HEK293T (cell line): ENCODE data around the gene TSPOAP1.

Source experiments
- CTBP1 ChIP-seq: fragments of 450-650 bp; IDR thresholded peaks from 2 replicates; pipeline ENCODE4 v1.6.1; 2016; ENCODE audit warnings: borderline replicate concordance
- FOXK2 ChIP-seq: fragments of 450-650 bp; IDR thresholded peaks from 2 replicates; pipeline ENCODE4 v1.6.1; 2016; ENCODE audit warnings: mild to moderate bottlenecking
- FOXM1 ChIP-seq: fragments of 450-650 bp; IDR thresholded peaks from 2 replicates; pipeline ENCODE4 v1.6.1; 2017; ENCODE audit warnings: mild to moderate bottlenecking, borderline replicate concordance
- L3MBTL2 ChIP-seq: fragments of 450-650 bp; conservative IDR thresholded peaks from 2 replicates; pipeline ENCODE4 v1.6.1; 2016; ENCODE audit warnings: mild to moderate bottlenecking
- SP1 ChIP-seq: fragments of 450-650 bp; IDR thresholded peaks from 2 replicates; pipeline ENCODE4 v1.6.1; 2017
- SUZ12 ChIP-seq: fragments of 450-650 bp; IDR thresholded peaks from 2 replicates; pipeline ENCODE4 v1.6.1; 2016; ENCODE audit warnings: mild to moderate bottlenecking

DNA sequence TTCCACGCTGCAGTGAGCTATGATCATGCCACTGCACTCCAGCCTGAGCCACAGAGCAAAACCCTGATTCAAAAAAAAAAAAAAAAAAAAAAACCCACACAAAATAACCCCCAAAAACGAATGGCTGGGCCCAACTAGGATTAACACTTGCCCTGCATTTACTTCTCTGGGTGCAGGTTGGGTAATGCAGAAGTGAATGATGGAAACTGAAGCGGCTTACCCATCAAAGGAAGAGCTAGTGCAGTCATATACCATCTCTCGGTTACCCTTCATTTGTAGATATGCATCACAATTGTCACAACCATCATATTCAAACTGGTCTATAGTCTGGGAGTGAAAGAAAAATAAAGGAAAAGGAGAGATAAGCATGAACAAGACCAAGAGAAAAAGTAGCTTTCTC, 22.6 kb upstream of the TSPOAP1 start:
- TF ChIP-seq SP1, result no peak
- TF ChIP-seq L3MBTL2, result no peak
- TF ChIP-seq CTBP1, result no peak
- no peak for TF ChIP-seq FOXM1
- TF ChIP-seq FOXK2, result no peak
- no peak for TF ChIP-seq SUZ12
